Thymus (tissue), 11 donors: Measurements from ENCODE around the gene DGKQ. TPM values are rescaled to one million over a fixed set of nuclear protein-coding genes. Genes with fewer than 3 reads are reported as not detected.
"Not testable (repeated sequence)": the region's sequence is repeated elsewhere in the genome, so short reads cannot be mapped to it uniquely, and the experiment has no call there.

Experiments used
- DNase-seq, 9 donors: peaks; one replicate each; pipeline ENCODE4 v3.0.0-alpha.2; 2013; ENCODE audit warnings: low spot score in 9 of 9, low read depth in 6 of 9, missing footprints in 1 of 9
- H3K27ac ChIP-seq, 2 donors: one replicate each; pipeline ENCODE4 v1.5.1; 2013; ENCODE audit warnings: control low read depth in 1 of 2, low read depth in 1 of 2, low read length in 1 of 2, mild to moderate bottlenecking in 1 of 2, moderate library complexity in 1 of 2
- H3K27me3 ChIP-seq, 2 donors: one replicate each; pipeline ENCODE4 v1.5.1; 2013; ENCODE audit warnings: low read length in 1 of 2; ENCODE audit not compliant: control insufficient read depth in 2 of 2, insufficient read depth in 1 of 2
- H3K36me3 ChIP-seq, 2 donors: one replicate each; pipeline ENCODE4 v1.5.1; 2013; ENCODE audit warnings: low read length in 1 of 2, mild to moderate bottlenecking in 1 of 2, moderate library complexity in 1 of 2; ENCODE audit not compliant: control insufficient read depth in 2 of 2, insufficient read depth in 2 of 2
- H3K4me1 ChIP-seq, 2 donors: one replicate each; pipeline ENCODE4 v1.5.1; 2013; ENCODE audit warnings: low read length in 2 of 2; ENCODE audit not compliant: control insufficient read depth in 2 of 2, insufficient read depth in 2 of 2
- H3K4me3 ChIP-seq, 2 donors: one replicate each; pipeline ENCODE4 v1.5.1; 2013; ENCODE audit warnings: low read length in 2 of 2, control low read depth in 1 of 2, mild to moderate bottlenecking in 1 of 2
- H3K9me3 ChIP-seq, 2 donors: one replicate each; pipeline ENCODE4 v1.5.1; 2013; ENCODE audit warnings: low read length in 1 of 2, mild to moderate bottlenecking in 1 of 2; ENCODE audit not compliant: control insufficient read depth in 2 of 2, insufficient read depth in 1 of 2
- WGBS: extraction: QIAGEN DNeasy Blood & Tissue Kit; methylation state at CpG from one replicate; pipeline ENCODE4 v1.1.7; 2013; 5-methylcytosine and 5-hydroxymethylcytosine counted together
- polyA plus RNA-seq: library from polyadenylated mRNA; stranded (reverse); fragments of 200-250 nt; gene quantifications from one replicate; pipeline ENCODE4 v1.2.3, GENCODE V29; 2013
- total RNA-seq: library from RNA; stranded (reverse); fragments of 120-200 nt; gene quantifications from one replicate; pipeline ENCODE4 v1.2.4, GENCODE V29; 2013
- donor health status: healthy.

The DGKQ gene
- total and polyA plus RNA-seq, 2 donors = 11.3 to 24.1 TPM

GRCh38 chr4:924107-925096 is 49.0 kb downstream of the DGKQ start:
- H3K27ac ChIP-seq = no peak overlapping the region
- no peak for DNase-seq
- peaks cover 2 to 10% of the 10 kb centered on the region in 2 donors for H3K4me1 ChIP-seq
- H3K27me3 ChIP-seq = no peaks in the 10 kb centered on the region
- H3K9me3 ChIP-seq = peaks cover 0 to under 1% of the 10 kb centered on the region in 2 donors
- no peak overlapping the region for H3K4me3 ChIP-seq
- H3K36me3 ChIP-seq = peaks cover 3 to 19% of the 10 kb centered on the region in 2 donors
- WGBS = 88% methylated on average over 18 of the region's 18 CpGs

DNA sequence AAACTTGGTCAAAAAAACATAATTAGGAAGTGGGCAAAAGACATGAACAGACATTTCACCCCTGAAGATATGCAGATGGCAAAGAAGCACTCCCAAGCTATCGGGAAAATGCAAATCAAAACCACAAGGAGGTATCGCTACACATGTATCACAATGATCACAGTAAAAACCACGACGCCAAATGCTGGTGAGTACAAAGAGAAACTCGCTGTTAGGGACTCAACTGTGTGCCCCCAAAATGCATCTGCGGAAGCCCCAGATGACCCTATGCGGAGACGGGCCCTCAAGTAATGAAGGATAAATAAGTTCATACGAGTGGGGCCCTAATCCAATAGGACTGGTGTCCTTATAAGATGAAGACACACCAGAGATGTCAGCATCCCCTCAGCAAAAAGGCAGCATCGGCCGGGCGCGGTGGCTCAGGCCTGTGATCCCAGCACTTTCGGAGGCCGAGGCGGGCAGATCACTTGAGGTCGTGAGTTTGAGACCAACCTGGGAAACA is 51.5 kb downstream of the DGKQ start:
- H3K27me3 ChIP-seq = no peaks in the 10 kb centered on the region
- 72% methylated on average over 17 of the region's 17 CpGs for WGBS
- H3K27ac ChIP-seq = no peak overlapping the region
- H3K9me3 ChIP-seq = peaks cover 0 to 8% of the 10 kb centered on the region in 2 donors
- DNase-seq = peak in 1 of 9 donors; percentile 33
- peaks cover 0 to 15% of the 10 kb centered on the region in 2 donors for H3K36me3 ChIP-seq
- no peak overlapping the region for H3K4me3 ChIP-seq
- peaks cover 2 to 10% of the 10 kb centered on the region in 2 donors for H3K4me1 ChIP-seq

GRCh38 chr4:919004-919680 is 54.2 kb downstream of the DGKQ start:
- not testable (repeated sequence) for H3K27ac ChIP-seq, H3K36me3 ChIP-seq, H3K4me3 ChIP-seq, H3K9me3 ChIP-seq, H3K27me3 ChIP-seq, DNase-seq
- peaks cover 15 to 23% of the 10 kb centered on the region in 2 donors for H3K4me1 ChIP-seq
- WGBS = 97% methylated on average over 15 of the region's 15 CpGs

GRCh38 chr4:918591-918990 is 54.8 kb downstream of the DGKQ start:
- not testable (repeated sequence) for H3K9me3 ChIP-seq, H3K4me3 ChIP-seq, H3K36me3 ChIP-seq, DNase-seq, H3K27me3 ChIP-seq, H3K27ac ChIP-seq
- 88% methylated on average over 6 of the region's 6 CpGs for WGBS
- H3K4me1 ChIP-seq = peaks cover 15 to 23% of the 10 kb centered on the region in 2 donors

DNA sequence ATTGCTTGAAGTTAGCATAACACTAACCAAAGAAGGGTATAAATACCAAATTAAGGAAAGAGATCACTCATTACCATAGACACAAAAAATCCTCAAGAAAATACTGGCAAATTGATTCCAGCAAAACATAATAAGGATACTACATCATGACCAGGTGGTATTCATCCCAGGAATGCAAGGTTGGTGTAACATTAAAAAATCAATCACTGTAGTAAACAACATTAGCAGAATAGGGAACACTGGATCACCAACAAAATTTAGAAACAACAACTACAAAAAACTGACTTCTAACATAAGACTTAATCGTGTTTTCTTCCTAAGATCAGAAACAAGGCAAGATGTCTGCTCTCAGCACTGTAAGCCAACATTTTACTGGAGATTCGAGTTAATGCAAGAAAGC is 55.4 kb downstream of the DGKQ start:
- Histone ChIP-seq H3K9me3 (peaks cover 0 to 8% of the 10 kb centered on the region in 2 donors), H3K36me3 (peaks cover 0 to 10% of the 10 kb centered on the region in 2 donors), H3K4me3 (no peak overlapping the region), H3K27me3 (no peaks in the 10 kb centered on the region), H3K4me1 (peaks cover 15 to 20% of the 10 kb centered on the region in 2 donors), H3K27ac (no peak overlapping the region)
- WGBS = 99% methylated on average over 2 of the region's 2 CpGs
- DNase-seq = no peak

DNA sequence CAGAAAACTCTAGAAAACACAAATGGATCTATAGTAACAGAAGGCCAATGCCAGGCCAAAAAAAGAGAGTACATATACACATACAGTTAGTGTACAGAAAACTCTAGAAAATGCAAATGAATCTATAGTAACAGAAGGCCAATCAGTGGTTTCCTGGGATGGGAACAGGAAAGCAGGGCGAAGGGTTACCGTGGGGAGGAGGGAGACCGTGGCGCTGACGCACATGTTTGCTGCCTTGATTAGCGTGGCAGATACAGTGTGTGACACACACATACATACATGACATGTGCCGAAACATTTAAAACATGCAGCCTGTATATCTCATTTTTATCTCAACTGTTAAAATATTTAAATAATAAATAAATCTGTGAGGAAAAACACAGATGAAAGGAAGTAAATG is 55.9 kb downstream of the DGKQ start:
- Histone ChIP-seq H3K27me3 (no peaks in the 10 kb centered on the region), H3K36me3 (peaks cover 1 to 15% of the 10 kb centered on the region in 2 donors), H3K4me1 (peaks cover 15 to 16% of the 10 kb centered on the region in 2 donors), H3K9me3 (peaks cover 0 to 8% of the 10 kb centered on the region in 2 donors), H3K27ac (no peak overlapping the region), H3K4me3 (no peak overlapping the region)
- no peak for DNase-seq
- 98% methylated on average over 7 of the region's 7 CpGs for WGBS

GRCh38 chr4:915595-915994 is 57.8 kb downstream of the DGKQ start:
- Histone ChIP-seq H3K36me3 (peaks cover 20 to 28% of the 10 kb centered on the region in 2 donors), H3K4me3 (no peak overlapping the region), H3K9me3 (peaks cover 0 to 8% of the 10 kb centered on the region in 2 donors), H3K4me1 (peaks cover 13% of the 10 kb centered on the region in 2 donors), H3K27ac (peak overlapping the region in 1 of 2 donors; percentile 47), H3K27me3 (no peaks in the 10 kb centered on the region)
- WGBS = 7% methylated on average over 8 of the region's 8 CpGs
- DNase-seq = peak in 2 of 9 donors; percentile 26 to 51

- peak in 1 of 9 donors; percentile 24 for DNase-seq
- WGBS = 37% methylated on average over 20 of the region's 20 CpGs
- Histone ChIP-seq H3K4me3 (no peak overlapping the region), H3K27me3 (no peaks in the 10 kb centered on the region), H3K9me3 (peaks cover 0 to 8% of the 10 kb centered on the region in 2 donors), H3K27ac (peak overlapping the region in 1 of 2 donors; percentile 47), H3K36me3 (peaks cover 21 to 33% of the 10 kb centered on the region in 2 donors), H3K4me1 (peaks cover 13% of the 10 kb centered on the region in 2 donors)
Observed at GRCh38 chr4:915041-915474, 58.3 kb downstream of the DGKQ start.
